ENCODE results near the gene PITPNM3.

The PITPNM3 gene

DNA sequence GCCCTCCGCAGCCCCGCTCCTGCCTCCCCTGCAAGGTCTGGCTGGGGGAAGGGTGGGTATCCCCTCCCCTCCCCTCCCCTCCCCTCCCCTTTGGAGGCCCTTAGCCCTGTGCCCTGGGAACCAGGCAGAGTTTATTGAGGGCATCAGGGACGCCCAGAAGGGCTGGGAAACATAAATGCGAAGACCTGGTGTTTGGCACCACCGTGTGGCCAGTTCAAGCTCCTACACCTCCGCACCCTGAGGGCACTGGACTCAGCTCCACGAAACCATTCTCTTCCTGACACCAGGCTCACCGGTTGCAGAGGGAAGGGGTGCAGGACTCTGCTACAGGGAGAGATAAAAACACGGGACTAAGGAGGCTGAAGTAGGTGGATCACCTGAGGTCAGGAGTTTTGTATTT is 120.4 kb downstream of the PITPNM3 start:
- peak; percentile 10 for DNase-seq

DNA sequence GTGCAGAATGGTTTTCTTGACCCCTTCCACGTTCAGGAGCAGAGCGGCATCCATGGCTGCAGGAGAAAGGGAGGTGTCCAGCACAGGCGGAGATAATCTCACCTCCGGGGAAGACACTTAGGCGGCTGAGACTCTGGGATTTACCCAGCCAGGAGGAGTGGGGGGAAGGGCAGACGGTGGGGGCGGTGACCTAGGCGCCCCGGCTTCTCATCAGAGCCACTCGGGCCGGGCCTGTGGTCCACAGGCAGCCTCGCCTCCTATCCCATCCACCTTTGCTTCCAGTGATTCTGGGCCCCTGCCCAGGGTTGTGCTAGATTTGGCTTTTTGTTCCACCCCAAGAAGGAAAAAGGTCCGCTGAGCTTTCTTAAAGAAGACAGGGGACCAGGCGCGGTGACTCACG is 121.3 kb downstream of the PITPNM3 start, which contains the start of gene AIPL1:
AIPL1 (minus strand) TSS at position 71 of the 400 bp plus-strand sequence; CDS start at position 54, 17 bp downstream.
- DNase-seq, result no peak

DNA sequence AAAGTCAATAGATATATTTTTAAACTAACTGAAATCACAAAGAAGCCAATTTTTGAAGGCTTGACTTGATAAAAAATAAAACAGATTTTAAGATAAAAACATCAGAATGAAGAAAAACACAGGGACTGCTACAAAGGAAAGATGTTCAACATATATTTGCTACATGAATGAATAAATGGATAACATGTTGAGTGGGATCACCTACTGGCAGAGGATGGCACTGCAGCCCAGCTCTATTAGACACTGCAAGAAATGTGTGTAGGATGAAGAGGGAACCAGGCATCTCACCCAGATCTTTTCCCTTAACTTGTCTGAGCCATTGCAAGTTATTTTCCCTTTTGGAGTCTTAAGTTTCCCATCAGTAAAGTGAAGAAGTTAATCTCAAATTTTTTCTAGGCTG is 125.6 kb downstream of the PITPNM3 start:
- no peak for DNase-seq

DNA sequence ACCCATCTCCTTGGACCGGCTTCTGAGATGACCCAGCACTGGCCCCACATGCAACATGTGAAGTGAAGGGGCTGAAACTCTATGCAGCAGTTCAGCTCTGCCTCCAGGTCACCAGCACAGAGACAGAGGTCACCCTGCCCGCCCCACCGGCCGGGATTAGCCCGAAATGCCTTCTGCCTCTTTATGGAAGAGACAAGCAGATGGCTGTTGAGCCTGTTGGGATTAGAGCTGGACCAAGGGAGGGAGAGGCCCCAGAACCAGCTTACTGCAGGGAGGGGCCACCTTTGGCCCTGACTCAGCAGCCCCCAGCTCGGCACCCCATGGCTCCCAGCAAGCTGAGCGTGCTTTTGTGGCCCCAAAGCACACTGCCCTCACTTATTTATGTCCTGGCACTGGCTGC is 127.1 kb downstream of the PITPNM3 start:
- DNase-seq, result no peak

DNA sequence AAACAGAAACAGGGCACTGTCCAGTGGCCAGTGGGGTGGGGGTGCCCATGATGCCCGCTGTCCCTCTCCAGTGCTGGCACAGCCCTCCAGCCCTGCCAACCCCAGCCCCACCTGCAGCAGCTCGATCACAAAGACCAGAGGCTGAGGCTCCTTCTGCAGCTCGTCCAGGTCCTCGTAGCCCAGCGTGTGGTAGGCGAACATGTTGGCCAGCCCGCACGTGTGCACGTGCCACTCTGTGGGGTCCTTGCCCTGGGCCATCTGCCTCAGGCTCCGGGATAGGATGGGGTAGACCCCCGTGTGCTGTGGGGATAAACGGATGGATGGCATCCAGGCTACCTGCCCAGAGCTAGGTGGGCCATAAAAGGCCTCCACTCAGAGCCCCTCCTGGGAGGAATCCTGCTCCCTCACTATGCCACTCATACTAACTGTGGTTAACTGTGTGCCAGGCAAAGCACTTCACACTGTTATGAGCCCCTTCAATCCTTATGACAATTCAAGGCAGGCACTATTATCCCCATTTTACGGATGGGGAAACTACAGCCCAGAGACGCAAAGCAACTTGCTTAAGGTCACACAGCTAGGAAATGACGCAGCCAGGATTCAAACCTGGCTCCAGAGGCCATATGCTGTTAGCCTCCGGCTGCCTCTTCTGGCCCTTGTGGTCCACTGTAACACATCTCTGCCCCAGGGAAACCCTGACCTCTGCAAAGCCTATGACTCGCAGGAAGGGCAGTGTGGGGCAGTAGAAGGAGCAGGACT is 128.0 kb downstream of the PITPNM3 start:
- DNase-seq, result no peak

DNA sequence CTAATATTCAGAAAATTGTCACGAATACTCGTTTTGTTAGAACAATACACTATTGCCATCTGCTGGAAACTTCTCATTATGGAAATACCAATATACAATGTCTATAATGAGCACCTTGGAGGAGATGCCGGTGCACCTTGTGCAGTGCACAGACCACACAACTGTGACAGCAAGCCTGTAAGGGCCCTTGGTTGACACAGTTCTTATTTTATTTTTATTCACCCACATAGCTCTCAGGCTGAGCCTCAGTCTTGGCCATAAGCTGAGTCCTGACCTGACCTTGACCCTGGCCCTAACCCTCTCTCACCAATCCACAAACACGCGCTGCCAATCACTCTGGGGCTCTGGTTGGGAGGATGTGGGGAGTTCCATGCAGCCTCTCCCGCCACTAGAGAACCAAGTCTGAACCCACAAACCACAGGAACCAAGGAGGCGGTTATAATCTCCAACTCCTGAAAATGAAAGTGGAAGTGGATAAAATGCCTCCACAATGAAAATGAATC is 129.0 kb downstream of the PITPNM3 start:
- no peak for DNase-seq

DNA sequence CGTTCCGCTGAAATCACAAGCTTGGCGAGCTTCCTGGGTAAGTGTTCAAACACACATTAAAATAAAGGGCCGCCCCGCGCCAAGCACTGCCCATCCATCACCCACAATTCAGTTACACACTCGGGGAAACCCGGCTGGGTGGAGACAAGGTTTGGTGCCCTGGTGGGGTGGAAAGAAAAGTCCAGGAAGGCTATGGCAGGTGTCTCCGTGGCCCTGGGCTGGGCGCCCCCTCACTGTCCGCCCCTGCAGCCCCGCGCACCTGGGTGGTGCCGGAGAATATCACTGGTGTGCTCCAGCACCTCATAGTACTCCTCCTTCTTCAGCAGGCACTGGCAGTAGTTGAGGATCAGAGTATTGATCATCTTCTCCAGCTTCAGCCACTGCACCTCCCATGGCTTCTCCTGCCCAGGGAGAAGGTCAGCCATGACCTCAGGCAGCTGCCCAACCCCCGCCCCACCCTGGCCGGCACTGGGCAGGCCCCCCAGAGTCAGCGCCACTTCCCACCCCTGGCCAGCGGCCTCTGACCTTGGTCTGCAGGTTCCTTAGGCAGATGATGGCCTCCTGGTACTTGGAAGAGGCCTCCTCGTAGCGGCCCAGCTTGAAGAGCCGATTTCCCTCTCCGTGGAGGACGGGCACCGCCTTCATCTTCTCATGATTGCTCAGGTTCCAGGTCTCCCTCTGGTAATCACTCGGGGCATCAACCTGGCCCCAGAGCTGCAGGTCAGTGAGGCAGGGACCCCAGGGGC is 129.8 kb downstream of the PITPNM3 start:
- no peak for DNase-seq

DNA sequence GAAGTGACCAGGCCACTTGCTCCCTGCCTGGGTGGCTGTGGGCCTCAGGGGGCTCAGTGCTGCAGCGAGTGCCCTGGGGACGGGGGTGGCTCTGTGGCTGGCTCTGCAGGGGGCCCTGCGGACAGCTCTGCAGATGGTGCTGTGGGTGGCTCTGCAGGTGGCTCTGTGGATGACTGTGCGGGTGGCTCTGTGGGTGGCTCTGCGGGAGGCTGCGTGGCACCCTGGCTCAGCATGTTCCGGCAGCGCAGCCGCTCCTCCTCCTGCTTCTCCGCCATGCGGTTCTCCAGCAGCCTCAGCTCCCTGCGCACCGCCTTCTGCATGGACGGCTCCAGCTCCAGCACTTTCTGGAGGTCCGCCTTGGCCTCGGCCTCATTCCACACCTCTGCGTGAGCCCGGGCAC is 130.9 kb downstream of the PITPNM3 start:
- no peak for DNase-seq

DNA sequence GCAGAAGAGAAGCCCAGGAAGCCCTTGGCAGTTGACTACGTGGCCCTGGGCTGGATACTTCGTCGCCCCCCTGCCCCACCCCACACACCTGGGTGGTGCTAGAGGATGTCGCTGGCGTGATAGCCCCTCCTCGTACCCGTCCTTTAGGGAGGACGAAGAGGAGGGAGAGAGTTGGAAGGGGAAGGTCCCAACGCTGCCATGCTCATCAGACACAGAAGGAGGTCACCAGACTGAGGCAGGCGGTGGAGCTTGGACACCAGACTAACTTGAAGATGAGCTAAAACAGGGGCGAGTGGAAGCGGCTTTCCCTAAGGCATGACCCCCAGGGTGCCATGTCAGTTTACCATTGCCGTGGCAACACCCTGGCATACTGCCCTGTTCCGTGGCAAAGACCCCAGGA is 132.4 kb downstream of the PITPNM3 start:
- no peak for DNase-seq

DNA sequence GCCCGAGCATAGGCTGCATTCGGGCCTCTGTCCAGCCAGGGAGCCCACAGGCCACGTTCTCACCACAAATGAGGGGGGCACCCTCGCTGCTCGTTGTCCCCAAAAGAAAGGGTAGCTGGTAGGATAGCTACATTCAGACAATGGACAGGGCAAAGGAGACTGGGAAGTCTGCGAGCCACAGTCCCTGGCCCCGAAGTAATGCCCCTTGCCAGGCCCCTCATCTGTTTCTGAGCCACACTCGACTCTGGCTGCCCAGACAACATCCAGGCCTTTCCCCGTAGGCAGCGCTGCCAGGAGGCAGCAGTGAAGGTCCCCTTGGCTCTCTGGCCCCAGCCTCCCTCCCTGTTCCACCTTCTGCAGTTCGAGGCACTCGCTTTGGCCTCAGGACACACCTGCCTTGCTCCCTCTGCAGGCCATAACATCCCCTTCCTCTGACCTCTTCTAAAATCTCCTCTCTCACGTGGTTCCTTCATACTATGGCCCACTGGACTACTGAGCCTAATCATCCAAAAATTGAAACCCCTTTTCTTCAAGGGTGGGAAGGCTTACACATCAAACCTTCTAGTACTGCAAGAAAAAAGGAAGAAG is 133.6 kb downstream of the PITPNM3 start:
- DNase-seq, result no peak

DNA sequence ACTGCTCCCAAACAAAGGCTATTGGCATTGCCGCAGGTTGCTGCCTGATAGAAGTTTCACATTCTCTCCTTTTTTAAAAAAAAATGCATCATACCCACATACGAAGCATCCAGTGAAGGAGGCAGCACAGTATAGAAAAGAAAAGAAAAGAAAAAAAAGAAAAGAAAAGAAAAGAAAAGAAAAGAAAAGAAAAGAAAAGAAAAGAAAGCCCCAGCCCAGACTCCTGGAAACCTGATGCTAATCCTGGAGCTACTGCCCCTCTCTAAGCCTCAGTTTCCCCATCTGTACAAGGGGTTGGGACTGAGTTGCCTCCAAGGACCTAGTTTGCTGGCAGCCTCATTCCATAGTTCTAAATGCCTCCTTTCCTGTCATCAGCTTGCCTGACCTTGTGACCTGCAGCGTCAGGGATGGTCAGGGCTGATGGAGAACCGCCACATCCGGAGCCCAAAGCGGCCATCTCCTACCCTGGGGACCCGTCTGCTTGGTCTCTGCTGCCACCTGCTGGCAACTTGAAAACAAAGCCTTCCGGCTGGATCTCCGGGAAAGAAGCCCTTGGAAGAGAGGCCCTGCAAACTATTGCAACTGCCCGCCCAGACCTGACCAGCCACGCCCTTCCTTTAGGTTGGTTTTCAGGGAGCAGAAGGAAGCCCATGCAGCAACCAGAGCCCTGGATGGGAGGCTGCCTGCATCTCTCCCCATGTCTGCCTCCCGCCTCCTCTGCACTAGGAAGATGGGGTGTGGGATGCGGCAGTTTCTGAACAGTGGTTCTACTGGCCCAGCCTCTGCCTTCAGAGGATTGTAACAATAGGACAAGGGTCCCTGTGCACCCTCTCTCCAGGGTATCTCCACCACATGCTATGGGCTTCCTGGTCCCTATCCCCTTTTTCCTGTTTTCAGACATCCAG is 134.4 kb downstream of the PITPNM3 start:
- DNase-seq, result peak; percentile 27

DNA sequence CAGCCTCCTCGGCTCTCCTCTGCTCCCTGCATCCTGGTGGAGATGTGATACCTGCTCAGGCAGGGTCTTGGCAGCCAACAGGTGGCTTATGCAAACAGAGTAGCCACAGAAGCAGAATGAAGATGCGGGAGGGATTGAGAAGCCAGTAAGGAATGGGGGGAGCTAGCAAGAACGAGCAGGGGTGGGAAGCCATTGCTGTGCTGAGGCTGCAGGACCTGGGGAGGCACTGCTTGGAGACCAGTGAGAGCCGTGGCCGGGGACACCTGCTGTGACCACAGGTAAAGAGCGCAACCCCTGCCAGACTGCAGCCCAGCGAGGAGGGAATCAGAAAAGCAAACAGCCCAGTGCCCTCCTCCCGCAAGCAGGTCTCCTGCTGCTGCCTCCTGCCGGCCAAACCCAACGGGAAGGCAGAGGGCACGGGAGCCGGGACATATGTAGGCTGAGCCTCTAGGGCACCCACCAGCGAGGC is 136.1 kb downstream of the PITPNM3 start:
- DNase-seq, result peak; percentile 6

DNA sequence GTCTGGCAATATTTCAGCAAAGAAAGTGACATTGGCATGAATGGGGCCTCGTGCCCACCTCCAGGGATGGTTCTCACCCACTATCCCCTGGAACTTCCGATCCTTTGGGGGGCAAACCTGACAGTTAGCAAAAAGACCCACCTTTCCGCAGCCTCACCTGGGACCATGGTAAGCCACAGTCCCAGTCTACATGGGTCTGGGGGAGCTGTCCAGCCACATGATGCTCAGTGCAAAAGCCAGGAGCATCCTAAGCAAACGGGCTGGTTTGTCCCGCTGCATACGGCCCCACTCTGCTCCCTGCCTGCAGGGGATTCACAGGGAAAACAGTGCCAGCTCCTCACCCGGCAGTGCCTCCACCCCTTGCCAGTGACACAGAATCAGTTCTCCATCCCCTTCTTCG is 140.7 kb downstream of the PITPNM3 start:
- DNase-seq, result no peak

DNA sequence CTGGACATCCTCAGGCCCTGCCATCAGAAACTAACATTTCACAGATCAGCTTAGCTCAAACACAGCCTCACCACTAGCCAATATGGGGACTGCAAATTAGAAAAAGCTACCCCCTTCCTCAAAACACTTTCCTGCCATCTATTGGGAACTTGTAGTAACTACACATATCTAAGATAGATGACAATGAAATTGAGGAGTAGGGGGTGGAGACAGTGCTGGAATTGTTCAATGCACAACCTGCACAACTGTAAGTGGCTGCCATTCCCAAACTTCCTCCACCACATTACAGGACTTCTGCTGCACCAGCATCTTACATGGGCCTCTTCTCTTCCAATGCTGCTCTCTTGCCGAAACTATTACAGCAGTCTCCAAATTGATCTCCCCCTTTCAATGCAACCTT is 143.3 kb downstream of the PITPNM3 start:
- DNase-seq, result peak; percentile 41

DNA sequence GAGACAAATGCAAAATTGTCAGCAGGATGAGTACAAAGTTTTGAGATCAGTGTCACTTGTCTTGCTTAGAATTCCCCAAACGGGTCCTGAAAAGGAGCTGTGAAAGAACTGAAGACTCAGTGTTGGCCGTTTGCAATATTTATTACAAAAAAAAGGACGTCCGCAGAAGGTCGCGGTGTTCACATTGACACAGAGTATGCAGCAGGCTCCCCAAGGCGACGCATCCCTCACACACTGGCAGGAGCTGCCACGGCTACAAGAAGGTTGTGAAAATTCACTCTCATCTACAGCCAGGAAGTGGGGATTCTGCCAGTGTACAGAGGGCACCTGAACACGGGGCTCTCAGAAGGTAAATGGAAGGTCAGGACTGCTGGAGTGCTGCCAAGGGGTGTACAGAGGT is 147.6 kb downstream of the PITPNM3 start:
- no peak for DNase-seq

DNA sequence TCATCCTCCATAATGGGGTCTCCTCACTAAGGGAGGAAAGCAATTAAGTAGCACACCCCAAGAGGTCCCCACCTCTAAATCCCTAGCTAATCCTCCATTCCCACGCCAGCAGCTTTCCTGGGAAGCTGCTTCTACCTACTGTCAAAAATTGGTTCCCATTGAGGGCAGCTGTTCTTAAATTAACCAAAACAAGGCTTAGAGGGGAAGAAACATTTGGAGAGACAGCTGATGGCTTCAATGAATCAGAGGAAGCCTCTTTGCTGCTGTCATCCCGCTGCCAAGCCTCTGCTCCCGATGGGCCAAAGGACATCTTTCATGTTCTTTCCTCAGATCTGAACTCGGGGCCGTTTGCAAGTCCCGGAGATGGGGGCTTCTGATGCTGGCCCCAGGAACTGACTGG is 148.1 kb downstream of the PITPNM3 start:
- DNase-seq, result no peak

DNA sequence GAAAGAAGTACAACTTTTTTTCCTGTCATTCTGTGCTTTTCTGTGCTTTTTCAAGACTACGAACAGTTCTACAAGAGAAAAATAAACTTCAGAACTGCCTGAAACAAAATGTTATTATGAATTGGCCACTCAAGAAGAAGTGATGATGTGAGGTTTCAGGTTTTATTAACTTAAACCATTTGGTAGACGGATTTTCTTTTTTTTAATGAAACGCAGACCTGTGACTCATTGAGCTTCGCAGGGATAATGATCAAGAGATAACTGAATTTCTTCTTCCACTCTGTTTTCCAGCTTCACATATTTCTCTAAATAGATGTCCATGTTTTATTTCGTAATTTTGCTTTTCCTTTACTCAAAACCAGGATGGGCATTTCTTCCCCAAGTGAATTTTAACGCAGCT is 154.1 kb downstream of the PITPNM3 start:
- no peak for DNase-seq
